GM18507 (cell line): Measurements from ENCODE around the gene PTPMT1.

ENCODE experiments used
- DNase-seq: peaks from one replicate; pipeline ENCODE4 v3.0.0; 2011; ENCODE audit warnings: low read depth; ENCODE audit not compliant: insufficient read length; ENCODE audit errors: extremely low spot score
- FAIRE-seq: peaks from 2 replicates; lab custom pipeline; 2011; peaks lifted over from hg19 to GRCh38; lab: Jason Lieb, UNC

The PTPMT1 gene

GRCh38 chr11:47572715-47573255, 7.4 kb downstream of the PTPMT1 start:
- DNase-seq (no peak), FAIRE-seq (no peak)

GRCh38 chr11:47573321-47573720, 7.9 kb downstream of the PTPMT1 start:
- DNase-seq, result no peak
- no peak for FAIRE-seq

- DNase-seq, result no peak
- no peak for FAIRE-seq
Measured at GRCh38 chr11:47577460-47578041, 12.2 kb downstream of the PTPMT1 start.

GRCh38 chr11:47578524-47579494, 13.4 kb downstream of the PTPMT1 start, which contains the start of the genes KBTBD4 and NDUFS3:
Gene KBTBD4 (minus strand): TSS chr11:47578970. CDS start chr11:47578951, 19 bp downstream.
Gene NDUFS3 (plus strand): TSS chr11:47579074. CDS start chr11:47579092, 18 bp downstream.
- peak; percentile 77 for FAIRE-seq
- DNase-seq, result peak; percentile 91

- DNase-seq (no peak), FAIRE-seq (no peak)
Measured at GRCh38 chr11:47583844-47584243, 18.4 kb downstream of the PTPMT1 start.

GRCh38 chr11:47586098-47586855, 20.9 kb downstream of the PTPMT1 start, which contains the start of gene FAM180B:
Gene FAM180B (plus strand): TSS chr11:47586678. CDS start chr11:47586769, 91 bp downstream.
- FAIRE-seq, result no peak
- DNase-seq, result no peak

GRCh38 chr11:47587039-47587716, 21.8 kb downstream of the PTPMT1 start:
- FAIRE-seq (no peak), DNase-seq (no peak)

- no peak for FAIRE-seq
Measured at GRCh38 chr11:47587723-47588326, 22.4 kb downstream of the PTPMT1 start.

GRCh38 chr11:47589118-47589517, 23.7 kb downstream of the PTPMT1 start:
- DNase-seq, result no peak
- FAIRE-seq, result no peak

More at GRCh38 chr11:47587723-47588326, 22.4 kb downstream of the PTPMT1 start:
- no peak for DNase-seq

- FAIRE-seq, result no peak
- no peak for DNase-seq
Measured at GRCh38 chr11:47589584-47589976, 24.2 kb downstream of the PTPMT1 start.

- DNase-seq, result no peak
- no peak for FAIRE-seq
Measured at GRCh38 chr11:47589977-47590861, 24.8 kb downstream of the PTPMT1 start.

GRCh38 chr11:47591764-47592163, 26.4 kb downstream of the PTPMT1 start:
- no peak for DNase-seq
- FAIRE-seq, result no peak

GRCh38 chr11:47592251-47592650, 26.9 kb downstream of the PTPMT1 start:
- no peak for DNase-seq
- FAIRE-seq, result no peak

GRCh38 chr11:47592970-47593369, 27.6 kb downstream of the PTPMT1 start:
- no peak for DNase-seq
- no peak for FAIRE-seq

GRCh38 chr11:47593492-47593933, 28.1 kb downstream of the PTPMT1 start:
- DNase-seq, result no peak
- no peak for FAIRE-seq

GRCh38 chr11:47593934-47594855, 28.8 kb downstream of the PTPMT1 start, which contains the start of gene C1QTNF4:
Gene C1QTNF4 (minus strand): TSS chr11:47594411. CDS start chr11:47590810, 3,601 bp downstream.
- no peak for DNase-seq
- FAIRE-seq, result no peak
